ENCODE results near the gene ZNF17.

The ZNF17 gene

DNA sequence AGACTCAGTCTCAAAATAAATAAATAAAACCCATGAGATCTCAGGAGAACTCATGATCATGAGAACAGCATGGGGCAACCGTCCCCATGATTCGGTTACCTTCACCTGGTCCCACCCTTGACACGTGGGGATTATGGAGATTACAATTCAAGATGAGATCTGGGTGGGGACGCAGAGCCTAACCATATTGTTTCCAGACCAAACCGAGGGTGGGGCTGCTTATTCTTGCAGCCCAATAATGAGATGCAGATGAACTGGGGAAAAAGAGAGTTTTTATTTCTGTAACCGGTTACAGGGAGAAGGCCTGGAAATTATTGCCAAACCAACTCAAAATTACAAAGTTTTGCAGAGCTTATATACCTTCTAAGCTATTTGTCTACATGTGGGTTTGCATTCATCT is 34.8 kb upstream of the ZNF17 start:
- Histone ChIP-seq H3K4me3 (ENCODE audit: low read length, poor library complexity, severe bottlenecking) (no peak overlapping the region), H3K9me3 (ENCODE audit: insufficient read depth, low read depth, low read length) (no peaks in the 10 kb centered on the region; the same call in 1 of the 2 replicates), H3K79me2 (ENCODE audit: insufficient read depth, low read length) (no peaks in the 10 kb centered on the region), H3K9ac (ENCODE audit: low read depth, low read length, poor library complexity, severe bottlenecking) (no peak overlapping the region), H4K20me1 (ENCODE audit: insufficient read depth, low read length, poor library complexity, severe bottlenecking) (no peaks in the 10 kb centered on the region), H2AFZ (ENCODE audit: low read length) (no peak overlapping the region), H3K4me2 (ENCODE audit: low read depth, low read length, poor library complexity, severe bottlenecking) (no peak overlapping the region), H3K9me2 (replicated peaks; ENCODE audit: low read depth, low read length) (no peaks in the 10 kb centered on the region), H3K4me1 (ENCODE audit: insufficient read depth, low read length, poor library complexity, severe bottlenecking) (no peaks in the 10 kb centered on the region), H3F3A (ENCODE audit: low read depth) (no peaks in the 10 kb centered on the region), H3K36me3 (ENCODE audit: insufficient read depth, low read length) (peaks cover 24% of the 10 kb centered on the region; the same call in 1 of the 2 replicates), H3K27me3 (ENCODE audit: insufficient read depth, low read length, poor library complexity, severe bottlenecking) (no peaks in the 10 kb centered on the region)
- no peak for TF ChIP-seq EZH2phosphoT487 (IDR thresholded peaks at IDR 0.05; ENCODE audit: borderline replicate concordance)
- TF ChIP-seq, protein P1, sequence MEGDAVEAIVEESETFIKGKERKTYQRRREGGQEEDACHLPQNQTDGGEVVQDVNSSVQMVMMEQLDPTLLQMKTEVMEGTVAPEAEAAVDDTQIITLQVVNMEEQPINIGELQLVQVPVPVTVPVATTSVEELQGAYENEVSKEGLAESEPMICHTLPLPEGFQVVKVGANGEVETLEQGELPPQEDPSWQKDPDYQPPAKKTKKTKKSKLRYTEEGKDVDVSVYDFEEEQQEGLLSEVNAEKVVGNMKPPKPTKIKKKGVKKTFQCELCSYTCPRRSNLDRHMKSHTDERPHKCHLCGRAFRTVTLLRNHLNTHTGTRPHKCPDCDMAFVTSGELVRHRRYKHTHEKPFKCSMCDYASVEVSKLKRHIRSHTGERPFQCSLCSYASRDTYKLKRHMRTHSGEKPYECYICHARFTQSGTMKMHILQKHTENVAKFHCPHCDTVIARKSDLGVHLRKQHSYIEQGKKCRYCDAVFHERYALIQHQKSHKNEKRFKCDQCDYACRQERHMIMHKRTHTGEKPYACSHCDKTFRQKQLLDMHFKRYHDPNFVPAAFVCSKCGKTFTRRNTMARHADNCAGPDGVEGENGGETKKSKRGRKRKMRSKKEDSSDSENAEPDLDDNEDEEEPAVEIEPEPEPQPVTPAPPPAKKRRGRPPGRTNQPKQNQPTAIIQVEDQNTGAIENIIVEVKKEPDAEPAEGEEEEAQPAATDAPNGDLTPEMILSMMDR (conservative IDR thresholded peaks at IDR 0.05; ENCODE audit: low read length): no peak

DNA sequence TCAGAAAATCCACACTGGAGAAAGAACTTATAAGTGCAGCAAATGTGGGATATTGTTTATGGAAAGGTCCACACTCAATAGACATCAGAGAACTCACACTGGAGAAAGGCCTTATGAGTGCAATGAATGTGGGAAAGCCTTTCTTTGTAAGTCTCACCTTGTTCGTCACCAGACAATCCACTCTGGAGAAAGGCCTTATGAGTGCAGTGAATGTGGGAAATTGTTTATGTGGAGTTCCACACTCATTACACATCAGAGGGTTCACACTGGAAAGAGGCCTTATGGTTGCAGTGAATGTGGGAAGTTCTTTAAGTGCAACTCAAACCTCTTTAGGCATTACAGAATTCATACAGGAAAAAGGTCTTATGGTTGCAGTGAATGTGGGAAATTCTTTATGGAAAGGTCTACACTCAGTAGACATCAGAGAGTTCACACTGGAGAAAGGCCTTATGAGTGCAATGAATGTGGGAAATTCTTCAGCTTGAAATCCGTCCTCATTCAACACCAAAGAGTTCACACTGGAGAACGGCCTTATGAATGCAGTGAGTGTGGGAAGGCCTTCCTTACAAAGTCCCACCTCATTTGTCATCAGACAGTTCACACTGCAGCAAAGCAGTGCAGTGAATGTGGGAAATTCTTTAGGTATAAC is 33.3 kb upstream of the ZNF17 start:
- Histone ChIP-seq H3K4me1 (ENCODE audit: insufficient read depth, low read length, poor library complexity, severe bottlenecking) (no peaks in the 10 kb centered on the region), H3K4me3 (ENCODE audit: low read length, poor library complexity, severe bottlenecking) (no peak overlapping the region), H3K9me2 (replicated peaks; ENCODE audit: low read depth, low read length) (no peaks in the 10 kb centered on the region), H2AFZ (ENCODE audit: low read length) (no peak overlapping the region), H4K20me1 (ENCODE audit: insufficient read depth, low read length, poor library complexity, severe bottlenecking) (no peaks in the 10 kb centered on the region), H3K36me3 (ENCODE audit: insufficient read depth, low read length) (peaks cover 23% of the 10 kb centered on the region; the same call in 1 of the 2 replicates), H3K9me3 (ENCODE audit: insufficient read depth, low read depth, low read length) (no peaks in the 10 kb centered on the region; the same call in 1 of the 2 replicates), H3K4me2 (ENCODE audit: low read depth, low read length, poor library complexity, severe bottlenecking) (no peak overlapping the region), H3K79me2 (ENCODE audit: insufficient read depth, low read length) (no peaks in the 10 kb centered on the region), H3K9ac (ENCODE audit: low read depth, low read length, poor library complexity, severe bottlenecking) (no peak overlapping the region), H3F3A (ENCODE audit: low read depth) (no peaks in the 10 kb centered on the region), H3K27me3 (ENCODE audit: insufficient read depth, low read length, poor library complexity, severe bottlenecking) (no peaks in the 10 kb centered on the region)
- TF ChIP-seq, protein P1 (conservative IDR thresholded peaks at IDR 0.05; ENCODE audit: low read length): no peak
- TF ChIP-seq EZH2phosphoT487 (IDR thresholded peaks at IDR 0.05; ENCODE audit: borderline replicate concordance): no peak

- Histone ChIP-seq H3F3A (ENCODE audit: low read depth) (no peaks in the 10 kb centered on the region), H4K20me1 (ENCODE audit: insufficient read depth, low read length, poor library complexity, severe bottlenecking) (no peaks in the 10 kb centered on the region), H3K9me3 (ENCODE audit: insufficient read depth, low read depth, low read length) (no peaks in the 10 kb centered on the region; the same call in 1 of the 2 replicates), H3K9ac (ENCODE audit: low read depth, low read length, poor library complexity, severe bottlenecking) (no peak overlapping the region), H2AFZ (ENCODE audit: low read length) (no peak overlapping the region), H3K27me3 (ENCODE audit: insufficient read depth, low read length, poor library complexity, severe bottlenecking) (no peaks in the 10 kb centered on the region), H3K79me2 (ENCODE audit: insufficient read depth, low read length) (no peaks in the 10 kb centered on the region), H3K4me3 (ENCODE audit: low read length, poor library complexity, severe bottlenecking) (no peak overlapping the region), H3K4me1 (ENCODE audit: insufficient read depth, low read length, poor library complexity, severe bottlenecking) (no peaks in the 10 kb centered on the region), H3K4me2 (ENCODE audit: low read depth, low read length, poor library complexity, severe bottlenecking) (no peak overlapping the region), H3K36me3 (ENCODE audit: insufficient read depth, low read length) (peaks cover 12% of the 10 kb centered on the region; the same call in 1 of the 2 replicates), H3K9me2 (replicated peaks; ENCODE audit: low read depth, low read length) (no peaks in the 10 kb centered on the region)
- TF ChIP-seq, protein P1 (conservative IDR thresholded peaks at IDR 0.05; ENCODE audit: low read length): no peak
- no peak for TF ChIP-seq EZH2phosphoT487 (IDR thresholded peaks at IDR 0.05; ENCODE audit: borderline replicate concordance)
These were observed 30.0 kb upstream of the ZNF17 start for GRCh38 chr19:57380923-57381322.
